GF-D8 (cell line): Measurements from ENCODE around the gene SLC1A5.

Source experiments
- DNase-seq: peaks from one replicate; lab custom pipeline; 2025; lab: John Stamatoyannopoulos, UW

The SLC1A5 gene

GRCh38 chr19:46742926-46743480, 45.4 kb downstream of the SLC1A5 start:
- DNase-seq, result no peak

GRCh38 chr19:46741447-46741846, 46.9 kb downstream of the SLC1A5 start:
- DNase-seq, result no peak

GRCh38 chr19:46739290-46739771, 49.1 kb downstream of the SLC1A5 start:
- DNase-seq, result no peak

- no peak for DNase-seq
Observed at GRCh38 chr19:46737761-46738171, 50.6 kb downstream of the SLC1A5 start.

GRCh38 chr19:46737298-46737654, 51.1 kb downstream of the SLC1A5 start:
- DNase-seq, result no peak

GRCh38 chr19:46736531-46737297, 51.7 kb downstream of the SLC1A5 start:
- DNase-seq, result no peak

- DNase-seq, result peak; percentile 60
Observed at GRCh38 chr19:46733690-46734292, 54.6 kb downstream of the SLC1A5 start.

- no peak for DNase-seq
Observed at GRCh38 chr19:46732966-46733689, 55.3 kb downstream of the SLC1A5 start.

- no peak for DNase-seq
Observed at GRCh38 chr19:46732172-46732938, 56.0 kb downstream of the SLC1A5 start.

- no peak for DNase-seq
Observed at GRCh38 chr19:46731584-46731983, 56.8 kb downstream of the SLC1A5 start.

- DNase-seq, result peak; percentile 52
Observed at GRCh38 chr19:46731007-46731501, 57.3 kb downstream of the SLC1A5 start.

GRCh38 chr19:46730595-46730994, 57.8 kb downstream of the SLC1A5 start:
- DNase-seq, result no peak

GRCh38 chr19:46730187-46730586, 58.2 kb downstream of the SLC1A5 start:
- DNase-seq, result no peak

- no peak for DNase-seq
Observed at GRCh38 chr19:46729696-46730095, 58.7 kb downstream of the SLC1A5 start.

GRCh38 chr19:46728693-46729339, 59.6 kb downstream of the SLC1A5 start:
- no peak for DNase-seq

- DNase-seq, result no peak
Observed at GRCh38 chr19:46728208-46728607, 60.2 kb downstream of the SLC1A5 start.

- no peak for DNase-seq
Observed at GRCh38 chr19:46727757-46728156, 60.6 kb downstream of the SLC1A5 start.

- no peak for DNase-seq
Observed at GRCh38 chr19:46726971-46727501, 61.4 kb downstream of the SLC1A5 start.

GRCh38 chr19:46726551-46726950, 61.8 kb downstream of the SLC1A5 start:
- no peak for DNase-seq

- no peak for DNase-seq
Observed at GRCh38 chr19:46725859-46726393, 62.5 kb downstream of the SLC1A5 start.
